Activated naive CD4-positive, alpha-beta T cell treated with anti-CD3 and anti-CD28 coated beads, Interleukin-2, amount 50 U/mL, for 72 hours (primary cell): ENCODE measurements around the gene PCED1A. TPM values are rescaled to one million over a fixed set of nuclear protein-coding genes. Genes with fewer than 3 reads are reported as not detected.

Source experiments
- ATAC-seq, 2 donors: fragments of 150-1000 bp; cut with Tn5 transposase; 2 replicates each; pipeline ENCODE4 v1.10.0; 2021; ENCODE audit warnings: mild to moderate bottlenecking in 2 of 2, moderate library complexity in 2 of 2
- DNase-seq, 2 donors: peaks; one replicate each; pipeline ENCODE4 v3.0.0; 2021 to 2022; ENCODE audit warnings: low spot score in 2 of 2
- H3K27ac Mint-ChIP-seq, 2 donors: one replicate each; pipeline ENCODE4 v1.8.0; 2022; ENCODE audit warnings: mild to moderate bottlenecking in 2 of 2, mixed read lengths in 2 of 2
- H3K36me3 Mint-ChIP-seq, 2 donors: one replicate each; pipeline ENCODE4 v1.8.0; 2022; ENCODE audit warnings: mixed read lengths in 2 of 2
- H3K9me3 Mint-ChIP-seq, 2 donors: one replicate each; pipeline ENCODE4 v1.8.0; 2022; ENCODE audit warnings: mixed read lengths in 2 of 2
- total RNA-seq, 2 donors: library from RNA; stranded (reverse); gene quantifications; one replicate each; pipeline ENCODE4 v1.2.3, GENCODE V29; 2022

PCED1A gene
- total RNA-seq, result 10 to 100 TPM; 29.5 to 33.6 TPM

DNA sequence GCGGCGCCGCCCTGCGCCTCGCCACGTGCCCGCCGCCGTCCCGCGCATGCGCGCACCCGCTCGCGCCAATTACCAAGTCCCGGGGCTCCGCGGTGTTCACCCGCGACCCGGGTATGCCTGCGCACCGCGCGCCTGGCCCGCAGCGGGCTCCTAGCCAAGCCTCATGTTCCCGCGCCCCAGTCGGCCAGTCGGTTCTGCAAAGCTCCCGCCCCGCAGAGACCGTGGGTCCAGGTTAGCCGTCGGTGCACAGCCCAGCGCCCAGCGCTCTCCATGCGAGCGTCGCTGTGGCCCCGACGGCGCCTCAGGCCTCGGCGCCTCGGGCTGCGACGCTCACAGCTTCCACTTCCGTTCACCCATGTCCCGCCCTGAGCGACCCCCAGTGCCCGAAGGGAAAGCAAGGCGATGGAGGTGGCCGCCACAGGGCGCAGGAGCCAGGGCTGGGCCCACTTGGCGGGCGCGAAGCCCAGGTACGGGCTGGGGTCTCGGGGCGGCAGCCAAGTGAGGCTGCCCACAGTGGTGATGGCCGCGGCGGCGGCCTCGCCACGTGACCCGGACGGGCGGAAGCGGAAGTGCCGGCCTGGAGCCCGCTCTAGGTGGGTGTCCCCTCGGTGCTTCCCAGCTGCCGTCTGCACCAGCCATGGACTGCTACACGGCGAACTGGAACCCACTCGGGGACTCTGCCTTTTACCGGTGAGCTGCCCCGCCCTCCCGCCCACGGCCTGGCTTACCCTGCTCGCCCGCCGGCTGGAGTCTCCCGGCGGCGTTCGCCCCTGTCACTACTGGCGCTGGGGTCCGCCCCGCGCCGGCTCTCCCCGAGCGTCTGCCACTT lies at the start of gene PCED1A, which contains the start of gene VPS16:
Gene PCED1A (minus strand): TSS at position 518 of the 829 bp plus-strand sequence. CDS start 743 bp downstream, outside the sequence.
Gene VPS16 (plus strand): TSS at position 608 of the 829 bp plus-strand sequence. CDS start 30 bp downstream, at position 638.
- DNase-seq (peak; percentile 91), ATAC-seq (peak; percentile 97 to 99)
- peaks cover 0 to 3% of the 10 kb centered on the region in 2 donors for H3K9me3 Mint-ChIP-seq
- peak within 1 kb of the TSS; percentile 81 to 92 for H3K27ac Mint-ChIP-seq
- H3K36me3 Mint-ChIP-seq, result peaks cover 7 to 16% of the 10 kb centered on the region in 2 donors

DNA sequence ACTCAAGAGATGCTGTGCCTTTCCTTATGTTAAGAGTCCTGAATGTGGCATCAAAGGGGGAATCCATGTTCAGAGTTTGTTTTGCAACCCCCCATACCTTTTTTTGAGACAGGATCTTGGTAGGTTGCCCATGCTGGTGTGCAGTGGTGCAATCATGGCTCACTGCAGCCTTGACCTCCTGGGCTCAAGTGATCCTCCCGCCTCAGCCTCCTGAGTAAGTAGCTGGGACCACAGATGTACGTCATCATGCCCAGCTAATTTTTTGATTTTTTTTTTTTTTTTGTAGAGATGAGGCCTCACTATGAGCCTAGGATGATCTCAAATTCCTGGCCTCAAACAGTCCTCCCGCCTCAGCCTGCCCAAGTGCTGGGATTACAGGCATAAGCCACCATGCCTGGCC lies 49.3 kb upstream of the PCED1A start:
- DNase-seq (no peak), ATAC-seq (no peak)
- H3K9me3 Mint-ChIP-seq, result peaks cover 3 to 14% of the 10 kb centered on the region in 2 donors
- peaks cover 4 to 17% of the 10 kb centered on the region in 2 donors for H3K36me3 Mint-ChIP-seq
- no peak overlapping the region for H3K27ac Mint-ChIP-seq

DNA sequence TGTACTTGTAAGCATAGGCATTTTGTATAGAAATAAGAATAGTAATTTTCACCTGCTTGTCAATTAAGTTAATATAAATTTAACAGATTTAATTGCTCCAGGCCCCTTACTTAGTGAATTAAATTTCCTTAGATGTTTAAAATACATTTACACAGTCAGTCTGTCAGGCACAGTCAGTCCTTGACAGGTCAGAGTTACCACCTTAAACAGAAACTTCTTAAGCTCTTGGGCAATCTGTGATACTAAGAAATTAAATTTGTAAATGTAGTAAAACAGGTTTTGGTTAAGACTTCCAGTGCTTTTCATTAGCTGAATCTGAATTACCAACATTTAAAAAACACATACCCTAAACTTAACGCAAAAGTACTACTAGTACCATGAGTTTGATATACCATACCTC lies 48.8 kb upstream of the PCED1A start:
- peaks cover 1 to 13% of the 10 kb centered on the region in 2 donors for H3K36me3 Mint-ChIP-seq
- H3K9me3 Mint-ChIP-seq, result peaks cover 1 to 12% of the 10 kb centered on the region in 2 donors
- ATAC-seq, result no peak
- DNase-seq, result no peak
- no peak overlapping the region for H3K27ac Mint-ChIP-seq

GRCh38 chr20:2888224-2888955 lies 47.9 kb upstream of the PCED1A start:
- no peak for DNase-seq
- Mint-ChIP-seq H3K27ac (peak overlapping the region in 1 of 2 donors; percentile 34), H3K36me3 (peaks cover 0 to 9% of the 10 kb centered on the region in 2 donors), H3K9me3 (peaks cover 0 to 9% of the 10 kb centered on the region in 2 donors)
- ATAC-seq, result no peak

DNA sequence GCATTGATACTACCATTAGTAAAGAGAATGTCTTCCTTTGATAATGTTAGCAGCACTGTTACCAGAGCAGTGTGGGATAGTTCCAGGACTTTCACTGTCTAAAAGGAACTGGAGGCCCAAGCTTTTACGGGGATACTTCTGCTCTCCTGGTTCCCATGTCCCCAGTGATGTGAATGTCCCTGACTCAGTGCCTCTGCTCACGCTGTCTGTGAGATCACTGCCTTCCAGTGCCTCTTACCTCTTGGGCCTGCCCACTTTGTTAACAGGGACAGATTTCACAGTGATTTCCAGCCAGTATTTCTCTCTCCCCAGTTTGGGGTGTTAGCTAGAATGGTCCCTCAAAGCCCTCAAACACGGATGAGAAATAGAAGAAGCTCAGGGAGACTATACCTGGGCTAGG lies 47.3 kb upstream of the PCED1A start:
- Mint-ChIP-seq H3K27ac (peak overlapping the region in 1 of 2 donors; percentile 34), H3K36me3 (peaks cover 0 to 9% of the 10 kb centered on the region in 2 donors), H3K9me3 (peaks cover 0 to 9% of the 10 kb centered on the region in 2 donors)
- ATAC-seq, result no peak
- no peak for DNase-seq

- no peaks in the 10 kb centered on the region for H3K36me3 Mint-ChIP-seq
- H3K9me3 Mint-ChIP-seq, result no peaks in the 10 kb centered on the region
- no peak overlapping the region for H3K27ac Mint-ChIP-seq
- no peak for DNase-seq
- ATAC-seq, result peak in 1 of 2 donors; percentile 65
Observed at GRCh38 chr20:2883726-2884637, 43.5 kb upstream of the PCED1A start.

GRCh38 chr20:2880650-2881049 lies 40.2 kb upstream of the PCED1A start:
- no peaks in the 10 kb centered on the region for H3K9me3 Mint-ChIP-seq
- DNase-seq, result no peak
- ATAC-seq, result no peak
- peaks cover 0 to 9% of the 10 kb centered on the region in 2 donors for H3K36me3 Mint-ChIP-seq
- no peak overlapping the region for H3K27ac Mint-ChIP-seq

DNA sequence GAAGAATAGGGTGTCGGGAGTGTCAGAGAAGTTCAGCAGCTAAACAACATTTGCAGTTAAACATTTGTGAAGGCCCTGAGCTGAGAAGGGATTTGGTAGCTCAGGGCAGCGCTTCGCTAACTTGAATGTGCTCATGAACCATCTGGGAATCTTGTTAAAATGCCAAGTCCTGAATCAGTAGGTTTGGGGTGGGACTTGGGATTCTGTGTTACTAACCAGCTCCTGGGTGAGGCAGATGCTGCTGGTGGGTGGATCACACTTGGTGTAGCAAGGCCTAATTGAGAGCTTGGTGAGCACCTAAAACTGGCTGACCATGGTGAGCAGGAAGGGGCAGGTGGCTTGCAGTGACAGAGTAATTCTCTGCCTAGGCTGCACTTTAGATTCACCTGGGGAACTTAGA lies 38.7 kb upstream of the PCED1A start:
- Mint-ChIP-seq H3K27ac (no peak overlapping the region), H3K9me3 (no peaks in the 10 kb centered on the region), H3K36me3 (peaks cover 11 to 20% of the 10 kb centered on the region in 2 donors)
- no peak for ATAC-seq
- no peak for DNase-seq

- ATAC-seq (no peak), DNase-seq (no peak)
- Mint-ChIP-seq H3K27ac (no peak overlapping the region), H3K9me3 (no peaks in the 10 kb centered on the region), H3K36me3 (peaks cover 11 to 20% of the 10 kb centered on the region in 2 donors)
Observed at GRCh38 chr20:2878515-2878914, 38.1 kb upstream of the PCED1A start.

DNA sequence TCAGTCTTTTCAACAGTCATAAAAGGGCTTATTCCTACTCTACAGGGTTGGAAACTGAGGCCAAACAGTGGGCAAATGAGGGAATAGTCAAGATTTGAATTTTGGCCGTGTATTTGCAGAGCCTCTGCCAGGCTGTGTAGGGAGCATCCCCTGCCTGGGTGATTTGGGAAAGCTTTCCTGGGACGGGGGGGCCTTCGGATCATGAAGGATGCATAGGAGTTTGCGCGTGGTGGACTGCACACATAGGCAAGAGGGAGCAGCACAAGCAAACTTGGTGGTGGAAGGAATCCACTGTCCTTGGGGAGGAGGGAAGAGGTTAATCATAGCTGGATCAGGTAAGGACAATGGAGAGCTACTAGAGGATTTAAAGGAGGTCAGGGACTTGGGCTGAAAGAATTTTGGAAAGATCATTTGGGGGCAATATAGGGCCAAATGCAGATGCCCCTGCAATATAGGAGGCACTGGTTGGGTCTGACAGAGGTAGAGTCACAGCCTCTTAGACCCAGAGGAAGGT lies 35.3 kb upstream of the PCED1A start:
- H3K9me3 Mint-ChIP-seq, result no peaks in the 10 kb centered on the region

DNA sequence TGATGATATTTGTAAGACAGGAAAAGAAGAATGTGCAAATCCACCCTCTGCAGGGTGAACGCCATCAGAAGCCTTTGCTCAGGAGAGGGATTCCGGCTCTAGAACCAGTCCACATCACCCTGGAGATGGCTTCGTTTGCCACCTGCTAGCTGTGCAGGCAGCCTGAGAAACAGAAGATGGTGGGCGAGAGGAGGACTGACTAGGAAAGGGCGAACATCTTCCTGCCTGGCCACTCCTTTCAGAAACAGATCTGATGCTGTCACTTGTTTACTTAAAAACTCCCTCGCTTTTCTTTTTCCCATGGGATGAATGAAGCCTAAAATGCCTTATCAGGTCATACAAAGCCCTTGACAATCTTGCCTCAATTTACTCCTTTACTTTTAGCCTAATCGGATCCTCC lies 34.0 kb upstream of the PCED1A start:
- H3K36me3 Mint-ChIP-seq, result peaks cover 11 to 20% of the 10 kb centered on the region in 2 donors
- DNase-seq, result no peak
- no peak for ATAC-seq
- peak overlapping the region; percentile 61 to 87 for H3K27ac Mint-ChIP-seq
- H3K9me3 Mint-ChIP-seq, result no peaks in the 10 kb centered on the region

More for the DNA sequence above, 35.3 kb upstream of the PCED1A start:
- no peak for ATAC-seq
- H3K27ac Mint-ChIP-seq, result no peak overlapping the region
- peaks cover 11 to 20% of the 10 kb centered on the region in 2 donors for H3K36me3 Mint-ChIP-seq
- no peak for DNase-seq

- no peaks in the 10 kb centered on the region for H3K9me3 Mint-ChIP-seq
- DNase-seq (peak in 1 of 2 donors; percentile 62), ATAC-seq (peak in 1 of 2 donors; percentile 57)
- peaks cover 11 to 20% of the 10 kb centered on the region in 2 donors for H3K36me3 Mint-ChIP-seq
- H3K27ac Mint-ChIP-seq, result peak overlapping the region; percentile 61 to 87
Observed at GRCh38 chr20:2873747-2874041, 33.2 kb upstream of the PCED1A start.

DNA sequence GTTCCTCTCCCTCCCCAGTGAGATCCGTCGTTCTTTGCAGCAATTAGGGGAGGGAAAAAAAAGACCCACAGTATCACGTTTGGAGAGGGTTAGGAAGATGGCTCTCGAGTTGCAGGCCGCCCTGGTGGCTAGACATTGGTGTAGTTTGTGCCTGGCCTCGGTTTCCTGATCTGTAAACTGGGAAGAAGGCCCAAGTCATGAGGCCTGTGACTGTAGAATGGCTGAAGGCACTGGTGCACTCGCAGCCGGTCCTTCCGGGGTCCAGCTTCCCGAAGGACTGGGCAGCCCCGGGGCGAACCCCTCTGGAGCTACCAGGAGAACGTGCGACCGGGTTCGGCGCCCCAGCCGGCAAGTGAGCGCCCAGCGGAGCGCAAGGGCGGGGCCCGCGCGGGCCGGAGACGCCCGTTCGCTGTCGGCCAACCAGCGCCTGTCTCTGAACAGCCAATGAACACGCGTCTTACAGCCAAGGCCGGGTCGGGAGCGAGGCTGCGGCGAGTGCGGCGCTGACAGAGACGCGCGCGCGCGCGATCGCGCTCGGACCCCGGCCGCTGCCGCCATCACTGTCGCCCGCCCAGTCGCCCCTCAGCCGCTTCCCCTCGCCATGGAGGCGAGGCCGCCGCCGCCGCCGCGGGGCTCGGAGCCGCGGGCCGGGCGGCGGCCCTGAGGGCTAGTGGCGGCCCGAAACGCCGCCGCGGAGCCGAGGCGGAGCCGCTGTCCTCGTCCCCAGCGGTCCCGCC lies 32.7 kb upstream of the PCED1A start, which contains the start of gene PTPRA:
Gene PTPRA (plus strand): TSS at position 472 of the 737 bp plus-strand sequence. CDS start 90,797 bp downstream, outside the sequence.
- H3K36me3 Mint-ChIP-seq, result peaks cover 11 to 20% of the 10 kb centered on the region in 2 donors
- peak within 1 kb of the TSS; percentile 89 to 98 for H3K27ac Mint-ChIP-seq
- ATAC-seq (peak; percentile 95 to 96), DNase-seq (peak; percentile 93)
- no peaks in the 10 kb centered on the region for H3K9me3 Mint-ChIP-seq

DNA sequence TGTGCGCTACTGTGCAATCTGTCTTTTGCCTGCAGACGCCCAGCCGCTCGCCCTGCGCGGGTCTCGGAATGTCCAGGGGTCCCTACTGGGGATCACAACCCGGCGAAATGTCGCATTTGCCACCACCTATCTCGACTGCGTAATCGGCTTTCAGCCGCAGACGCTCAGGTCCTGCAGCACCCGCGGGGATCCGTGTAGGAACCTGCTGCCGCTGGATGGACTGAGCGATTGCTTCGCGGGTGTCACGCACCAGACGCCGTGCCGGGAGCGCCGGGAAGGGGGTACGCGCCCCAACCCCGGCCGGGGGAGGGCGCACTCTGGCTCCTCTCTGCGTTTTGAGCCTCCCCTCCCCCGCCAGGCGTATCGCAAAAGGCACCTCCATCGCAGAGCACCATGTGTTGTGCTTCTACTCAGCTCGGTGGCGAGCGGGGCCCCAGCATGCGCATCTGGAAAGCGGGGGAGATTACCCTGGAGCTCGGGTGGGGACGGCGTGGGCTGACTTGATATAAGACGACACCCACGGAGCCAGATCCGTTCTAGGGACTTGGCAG lies 32.1 kb upstream of the PCED1A start:
- peak overlapping the region; percentile 89 to 98 for H3K27ac Mint-ChIP-seq
- peaks cover 11 to 20% of the 10 kb centered on the region in 2 donors for H3K36me3 Mint-ChIP-seq
- no peaks in the 10 kb centered on the region for H3K9me3 Mint-ChIP-seq
- ATAC-seq (peak; percentile 45 to 60), DNase-seq (peak; percentile 75 to 78)
